C4-2B (cell line): Measurements from ENCODE around the gene MT1B.

Experiments used
- H3K27ac ChIP-seq: fragments of 450-650 bp; 2 replicates; pipeline ENCODE4 v1.5.1; 2017
- ZFX ChIP-seq: fragments of 450-650 bp; IDR thresholded peaks from 2 replicates; pipeline ENCODE4 v1.6.1; 2017
- TF ChIP-seq, protein P1 (sequence below): fragments of 450-650 bp; conservative IDR thresholded peaks from 2 replicates; pipeline ENCODE4 v1.5.1; 2017; ENCODE audit warnings: mild to moderate bottlenecking

MT1B gene

DNA sequence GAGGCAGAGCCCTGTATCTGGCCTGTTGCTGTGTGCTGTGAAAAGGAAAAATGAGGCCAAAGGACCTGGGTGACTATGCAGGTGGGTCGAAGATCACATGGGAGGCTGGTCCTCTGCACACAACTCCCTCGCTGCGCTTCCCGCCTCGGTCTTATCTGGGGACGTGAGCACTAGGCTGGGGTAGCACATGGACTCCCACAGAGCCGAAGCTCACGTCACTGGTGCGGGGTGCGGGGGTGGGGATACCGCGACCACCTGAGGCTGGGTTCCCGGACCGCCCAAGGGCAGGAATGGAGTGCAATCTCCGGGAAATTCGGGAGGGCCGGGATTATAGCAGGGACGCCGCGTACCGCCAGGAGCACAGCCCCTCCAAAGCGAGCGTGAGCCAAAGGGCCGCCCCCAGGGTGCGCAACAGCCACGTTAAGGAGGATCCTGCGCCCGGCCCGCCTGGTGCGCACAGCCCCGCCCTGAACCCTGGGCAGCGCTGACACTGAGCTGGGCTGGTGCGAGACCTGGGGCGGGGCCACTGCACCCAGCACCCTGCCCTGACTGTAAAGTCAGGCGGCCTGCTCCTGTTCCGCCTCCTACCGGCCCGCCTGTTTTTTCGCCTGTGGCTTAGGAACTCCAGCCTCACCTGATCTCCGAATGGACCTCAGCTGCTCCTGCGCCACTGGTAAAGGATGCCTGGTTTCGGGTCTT, 8.5 kb upstream of the MT1B start:
- TF ChIP-seq ZFX: no peak
- TF ChIP-seq, protein P1, sequence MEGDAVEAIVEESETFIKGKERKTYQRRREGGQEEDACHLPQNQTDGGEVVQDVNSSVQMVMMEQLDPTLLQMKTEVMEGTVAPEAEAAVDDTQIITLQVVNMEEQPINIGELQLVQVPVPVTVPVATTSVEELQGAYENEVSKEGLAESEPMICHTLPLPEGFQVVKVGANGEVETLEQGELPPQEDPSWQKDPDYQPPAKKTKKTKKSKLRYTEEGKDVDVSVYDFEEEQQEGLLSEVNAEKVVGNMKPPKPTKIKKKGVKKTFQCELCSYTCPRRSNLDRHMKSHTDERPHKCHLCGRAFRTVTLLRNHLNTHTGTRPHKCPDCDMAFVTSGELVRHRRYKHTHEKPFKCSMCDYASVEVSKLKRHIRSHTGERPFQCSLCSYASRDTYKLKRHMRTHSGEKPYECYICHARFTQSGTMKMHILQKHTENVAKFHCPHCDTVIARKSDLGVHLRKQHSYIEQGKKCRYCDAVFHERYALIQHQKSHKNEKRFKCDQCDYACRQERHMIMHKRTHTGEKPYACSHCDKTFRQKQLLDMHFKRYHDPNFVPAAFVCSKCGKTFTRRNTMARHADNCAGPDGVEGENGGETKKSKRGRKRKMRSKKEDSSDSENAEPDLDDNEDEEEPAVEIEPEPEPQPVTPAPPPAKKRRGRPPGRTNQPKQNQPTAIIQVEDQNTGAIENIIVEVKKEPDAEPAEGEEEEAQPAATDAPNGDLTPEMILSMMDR: peak; percentile 73
- peak overlapping the region; percentile 45; the same call in 1 of the 2 replicates for H3K27ac ChIP-seq

DNA sequence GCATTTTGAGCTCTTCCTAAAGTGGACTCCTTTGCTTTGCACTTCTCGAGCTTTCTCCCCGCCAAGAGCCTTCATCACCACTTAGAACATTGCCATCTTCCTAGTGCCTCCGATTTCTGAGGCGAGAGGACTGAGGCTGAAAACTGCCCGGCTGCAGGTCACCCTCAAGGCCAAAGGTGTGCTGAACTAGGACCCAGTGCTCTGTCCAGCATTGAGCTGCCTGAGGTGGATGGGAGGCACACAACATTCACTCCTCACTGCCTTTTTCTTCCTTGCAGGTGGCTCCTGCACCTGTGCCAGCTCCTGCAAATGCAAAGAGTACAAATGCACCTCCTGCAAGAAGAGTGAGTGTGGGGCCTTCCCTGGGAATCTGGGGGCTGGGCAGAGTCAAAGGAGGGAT, 7.9 kb upstream of the MT1B start:
- H3K27ac ChIP-seq: peak overlapping the region; percentile 45; the same call in 1 of the 2 replicates
- TF ChIP-seq, protein P1: peak; percentile 46
- no peak for TF ChIP-seq ZFX

DNA sequence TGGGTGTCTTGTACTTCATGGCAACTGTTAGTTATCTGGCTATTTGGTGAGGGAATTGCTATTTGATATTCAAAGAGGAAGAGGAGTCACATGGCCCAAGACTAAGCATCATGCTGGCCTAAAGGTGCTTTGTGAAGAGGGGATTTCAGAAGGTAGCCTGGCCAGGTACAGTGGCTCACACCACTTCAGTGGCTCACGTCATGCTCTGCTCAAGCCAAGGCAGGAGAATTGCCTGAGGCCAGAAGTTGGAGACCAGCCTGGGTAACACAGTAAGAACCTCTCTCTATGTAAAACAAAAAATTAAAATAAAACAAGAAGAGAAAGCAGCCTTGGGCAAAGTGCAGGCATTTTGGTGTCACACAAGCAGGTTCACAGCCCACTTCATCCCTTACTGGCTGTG, 6.4 kb upstream of the MT1B start:
- no peak overlapping the region for H3K27ac ChIP-seq
- no peak for TF ChIP-seq ZFX
- TF ChIP-seq, protein P1: no peak

DNA sequence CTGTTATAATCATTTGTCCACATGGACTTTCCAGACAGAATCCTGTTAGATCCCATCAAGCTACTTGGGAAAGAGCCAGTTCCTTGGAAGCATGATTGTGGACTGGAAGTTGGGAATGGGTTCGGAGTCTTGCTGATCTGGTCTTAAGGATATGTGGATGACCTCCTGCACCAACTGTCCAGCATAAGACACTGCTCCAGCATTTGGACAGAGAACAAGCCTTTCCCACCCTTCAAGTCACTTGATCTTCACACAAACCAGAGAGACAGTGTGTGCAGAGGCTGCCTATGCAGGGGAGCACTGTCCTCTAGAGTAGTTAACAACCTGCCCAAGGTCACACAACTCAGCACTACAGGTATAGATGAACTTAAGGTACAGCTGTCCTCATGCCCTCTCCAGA, 5.8 kb upstream of the MT1B start:
- H3K27ac ChIP-seq: no peak overlapping the region
- TF ChIP-seq, protein P1: no peak
- TF ChIP-seq ZFX: no peak

DNA sequence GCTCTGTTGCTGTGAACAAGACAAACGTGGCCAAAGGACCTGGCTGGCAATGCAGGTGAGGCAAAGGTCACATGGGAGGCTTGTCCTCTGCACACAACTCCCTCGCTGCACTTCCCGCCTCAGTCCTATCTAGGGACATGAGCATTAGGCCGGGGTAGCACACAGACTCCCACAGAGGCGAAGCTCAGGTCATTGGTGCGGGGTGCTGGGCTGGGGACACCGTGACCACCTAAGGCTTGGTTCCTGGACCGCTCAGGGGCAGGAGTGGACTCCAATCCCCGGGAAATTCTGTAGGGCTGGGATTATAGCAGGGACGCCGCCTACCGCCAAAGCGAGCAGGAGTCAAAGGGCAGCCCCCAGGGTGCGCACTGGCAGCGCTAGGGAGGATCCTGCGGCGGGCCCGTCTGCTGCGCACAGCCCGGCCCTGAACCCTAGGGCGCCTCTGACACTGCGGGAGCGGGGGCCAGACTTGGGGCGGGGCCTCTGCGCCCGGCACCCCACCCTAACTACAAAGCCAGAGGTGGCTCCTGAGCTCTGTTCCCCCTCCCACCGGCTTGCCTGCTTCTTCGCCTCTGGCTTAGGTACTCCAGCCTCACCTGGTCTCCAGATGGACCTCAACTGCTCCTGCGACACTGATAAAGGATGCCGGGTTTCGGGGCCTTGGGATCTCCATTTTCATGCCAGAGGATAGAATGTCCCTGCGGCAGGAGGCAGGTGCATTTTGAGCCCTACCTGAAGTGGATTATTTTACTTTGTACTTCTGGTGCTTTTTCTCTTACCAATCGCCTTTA, 3.9 kb upstream of the MT1B start:
- TF ChIP-seq, protein P1: no peak
- TF ChIP-seq ZFX: no peak
- no peak overlapping the region for H3K27ac ChIP-seq

DNA sequence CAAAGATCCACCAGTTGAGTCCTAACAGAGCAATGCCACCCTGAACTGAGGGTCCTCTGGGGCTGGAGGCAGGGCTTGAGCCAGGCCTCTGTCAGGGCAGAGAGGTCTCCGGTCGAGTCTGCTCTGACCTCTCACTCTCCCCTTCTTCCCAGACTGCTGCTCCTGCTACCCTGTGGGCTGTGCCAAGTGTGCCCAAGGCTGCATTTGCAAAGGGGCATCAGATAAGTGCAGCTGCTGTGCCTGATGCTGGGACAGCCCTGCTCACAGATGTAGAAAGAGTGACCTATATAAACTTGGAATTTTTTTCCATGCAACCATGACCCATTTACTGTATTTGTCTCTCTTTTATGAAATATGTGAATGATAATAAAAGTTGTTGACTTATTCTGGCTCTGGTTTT, 2.4 kb upstream of the MT1B start:
- H3K27ac ChIP-seq: no peak overlapping the region
- TF ChIP-seq ZFX: no peak
- TF ChIP-seq, protein P1: no peak

DNA sequence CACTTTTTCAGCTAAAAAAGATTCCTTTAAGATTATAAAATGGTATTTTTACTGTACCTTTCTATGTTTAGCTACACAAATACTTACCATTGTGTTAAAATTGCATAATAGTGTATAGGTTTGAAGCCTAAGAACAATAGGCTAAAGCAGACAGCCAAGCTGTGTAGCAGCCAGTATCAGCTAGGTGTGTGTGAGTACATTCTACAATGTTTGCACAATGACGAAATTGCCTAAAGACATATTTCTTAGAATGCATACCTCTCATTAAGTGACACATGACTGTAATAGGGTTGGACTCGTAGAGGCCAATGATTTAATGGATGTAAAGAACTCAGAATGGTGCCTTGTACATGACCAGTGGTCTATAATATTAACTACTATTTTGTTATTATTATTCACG, 1.9 kb upstream of the MT1B start:
- no peak overlapping the region for H3K27ac ChIP-seq

More for the DNA sequence above, 1.9 kb upstream of the MT1B start:
- TF ChIP-seq, protein P1: no peak
- no peak for TF ChIP-seq ZFX
